ENCODE results near the gene OR13C4.

DNA sequence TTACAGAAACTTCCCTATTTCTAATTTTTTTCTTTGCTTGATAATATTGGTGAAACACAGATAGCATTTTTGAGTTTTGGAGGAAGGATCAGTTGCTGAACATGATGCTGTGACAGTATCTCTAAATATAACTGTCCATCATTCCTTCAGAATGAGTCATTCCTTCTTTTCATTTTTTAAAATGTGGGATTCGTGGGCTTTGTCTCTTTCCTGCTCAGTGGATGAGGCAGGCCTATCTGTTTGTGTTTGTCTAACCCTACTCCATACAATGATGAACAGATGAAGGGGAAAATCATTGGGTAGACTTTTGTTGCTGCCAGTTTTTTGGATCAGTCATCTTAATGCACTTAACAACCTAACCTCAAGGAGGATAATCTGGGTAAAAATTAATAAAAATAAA is 26.3 kb upstream of the OR13C4 start:
- TF ChIP-seq, protein P1, sequence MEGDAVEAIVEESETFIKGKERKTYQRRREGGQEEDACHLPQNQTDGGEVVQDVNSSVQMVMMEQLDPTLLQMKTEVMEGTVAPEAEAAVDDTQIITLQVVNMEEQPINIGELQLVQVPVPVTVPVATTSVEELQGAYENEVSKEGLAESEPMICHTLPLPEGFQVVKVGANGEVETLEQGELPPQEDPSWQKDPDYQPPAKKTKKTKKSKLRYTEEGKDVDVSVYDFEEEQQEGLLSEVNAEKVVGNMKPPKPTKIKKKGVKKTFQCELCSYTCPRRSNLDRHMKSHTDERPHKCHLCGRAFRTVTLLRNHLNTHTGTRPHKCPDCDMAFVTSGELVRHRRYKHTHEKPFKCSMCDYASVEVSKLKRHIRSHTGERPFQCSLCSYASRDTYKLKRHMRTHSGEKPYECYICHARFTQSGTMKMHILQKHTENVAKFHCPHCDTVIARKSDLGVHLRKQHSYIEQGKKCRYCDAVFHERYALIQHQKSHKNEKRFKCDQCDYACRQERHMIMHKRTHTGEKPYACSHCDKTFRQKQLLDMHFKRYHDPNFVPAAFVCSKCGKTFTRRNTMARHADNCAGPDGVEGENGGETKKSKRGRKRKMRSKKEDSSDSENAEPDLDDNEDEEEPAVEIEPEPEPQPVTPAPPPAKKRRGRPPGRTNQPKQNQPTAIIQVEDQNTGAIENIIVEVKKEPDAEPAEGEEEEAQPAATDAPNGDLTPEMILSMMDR (IDR thresholded peaks at IDR 0.05) = no peak
- TF ChIP-seq EZH2 (IDR thresholded peaks at IDR 0.05; ENCODE audit: borderline replicate concordance, insufficient read depth, low read depth, low read length, poor library complexity, severe bottlenecking) = no peak

All from B cell (primary cell).